Posterior cingulate gyrus (tissue), 11 donors: ENCODE measurements around the gene AQP12B.
A peak's percentile ranks its signal among the peaks of the same experiment; 100 is the strongest.
"Not testable (repeated sequence)": the region's sequence is repeated elsewhere in the genome, so short reads cannot be mapped to it uniquely, and the experiment has no call there.

Source experiments
- DNase-seq, 10 donors: peaks; one replicate each; pipeline versions ENCODE4 v3.0.0 to v3.0.0-alpha.2; 2020 to 2021; ENCODE audit warnings: mixed read lengths in 3 of 10
- intact Hi-C: fragments of 100-400 bp; cut with DNase I; formaldehyde crosslinking; loops from one replicate; pipeline ENCODE4 v1.15.1; 2023

Gene AQP12B

DNA sequence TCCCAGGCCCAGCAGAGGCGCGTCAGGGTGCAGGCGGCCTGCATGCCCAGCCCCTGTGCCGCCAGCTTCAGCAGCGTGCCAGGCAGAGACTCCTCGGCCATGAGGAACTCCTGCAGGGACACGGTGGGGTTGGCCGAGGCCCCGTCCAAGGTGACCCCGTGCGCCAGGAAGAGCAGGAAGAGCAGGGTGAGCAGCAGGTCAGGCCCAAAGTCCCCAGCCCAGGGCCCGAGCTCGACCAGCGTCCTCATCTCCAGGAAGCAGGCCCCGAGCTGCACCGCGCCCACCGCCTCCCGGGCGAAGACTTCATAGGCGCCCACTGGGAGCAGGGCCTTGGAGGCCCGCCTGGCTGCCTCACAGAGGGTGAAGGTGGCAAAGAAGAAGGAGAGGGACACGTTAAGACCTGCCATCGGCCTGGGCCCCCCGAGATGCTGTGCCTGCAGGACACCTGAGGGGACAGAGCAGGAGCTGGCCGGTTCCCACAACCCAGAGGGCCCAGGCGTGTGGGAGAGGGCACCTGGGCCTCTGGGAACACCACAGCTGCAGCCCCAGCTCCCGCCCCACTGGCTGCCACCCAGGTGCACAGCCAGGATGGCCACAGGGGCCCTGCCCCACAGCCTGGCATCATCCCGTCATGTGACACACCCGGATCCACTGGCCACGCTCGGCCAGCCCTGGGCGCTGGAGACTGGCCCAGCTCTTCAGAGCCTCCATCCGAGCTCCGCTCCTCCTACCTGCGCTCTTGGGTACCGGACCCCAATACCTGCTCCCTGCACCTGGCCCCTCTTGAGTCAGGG, at the start of gene AQP12B:
TSS of gene AQP12B (minus strand) at position 455 of the 794 bp plus-strand sequence. CDS start at position 407, 48 bp downstream.
- intact Hi-C loops: not testable (repeated sequence)
- DNase-seq: peak in 2 of 10 donors; percentile 66 to 80

GRCh38 chr2:240732184-240732583, 49.5 kb upstream of the AQP12B start:
- DNase-seq: no peak
- intact Hi-C loops: no loop called here

- DNase-seq: no peak
- intact Hi-C loops: no loop called here
These were observed 48.5 kb upstream of the AQP12B start for GRCh38 chr2:240731178-240731545.

DNA sequence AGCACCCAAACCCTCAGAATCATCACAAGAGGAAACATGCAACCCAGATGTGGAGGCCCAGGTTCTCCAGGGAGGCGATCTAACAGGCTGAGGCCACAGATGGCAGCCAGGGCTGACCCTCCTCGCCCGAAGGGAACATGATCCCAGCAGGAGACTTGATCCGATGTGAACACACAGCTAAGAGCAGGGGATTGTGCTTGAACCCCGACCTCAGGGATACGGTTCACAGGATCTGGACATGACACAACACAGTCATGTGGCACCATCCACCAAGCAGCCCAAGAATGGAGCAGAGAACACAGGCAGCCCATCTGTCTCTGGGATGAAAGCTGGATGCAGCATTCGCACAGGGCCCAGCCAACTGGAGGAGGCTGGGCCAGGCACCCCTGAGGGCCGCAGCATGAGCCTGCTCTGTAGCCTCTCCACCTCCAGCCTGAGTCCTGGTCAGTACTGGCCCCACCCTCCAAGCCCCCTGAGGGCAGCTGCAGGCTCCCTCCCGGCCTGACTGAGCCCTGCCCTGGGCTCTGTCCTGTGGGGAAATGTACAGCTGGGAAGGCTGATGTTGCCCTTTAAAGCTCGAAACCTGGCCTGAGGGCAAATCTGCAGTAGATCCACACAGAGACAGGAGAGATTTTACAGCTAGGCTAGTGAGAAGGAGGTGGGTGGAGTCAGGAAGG, 48.0 kb upstream of the AQP12B start:
- DNase-seq: no peak
- intact Hi-C loops: no loop called here

DNA sequence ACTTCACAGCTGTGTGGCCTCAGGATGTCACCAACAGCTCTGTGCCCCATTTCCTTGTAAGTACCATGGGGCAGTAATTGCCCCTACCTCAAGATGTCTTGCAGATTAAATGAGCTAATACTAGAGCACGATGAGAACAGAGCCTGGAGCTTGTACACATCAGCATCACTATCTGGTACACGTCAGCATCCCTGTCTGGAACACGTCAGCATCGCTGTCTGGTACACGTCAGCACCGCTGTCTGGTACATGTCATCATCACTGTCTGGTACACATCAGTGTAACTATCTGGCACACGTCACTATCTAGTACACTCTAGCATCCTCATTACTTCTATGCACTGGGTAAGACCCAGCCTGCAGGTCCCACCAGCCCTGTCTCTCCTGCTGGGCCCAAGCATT, 46.1 kb upstream of the AQP12B start:
- DNase-seq: no peak
- intact Hi-C loops: no loop called here

DNA sequence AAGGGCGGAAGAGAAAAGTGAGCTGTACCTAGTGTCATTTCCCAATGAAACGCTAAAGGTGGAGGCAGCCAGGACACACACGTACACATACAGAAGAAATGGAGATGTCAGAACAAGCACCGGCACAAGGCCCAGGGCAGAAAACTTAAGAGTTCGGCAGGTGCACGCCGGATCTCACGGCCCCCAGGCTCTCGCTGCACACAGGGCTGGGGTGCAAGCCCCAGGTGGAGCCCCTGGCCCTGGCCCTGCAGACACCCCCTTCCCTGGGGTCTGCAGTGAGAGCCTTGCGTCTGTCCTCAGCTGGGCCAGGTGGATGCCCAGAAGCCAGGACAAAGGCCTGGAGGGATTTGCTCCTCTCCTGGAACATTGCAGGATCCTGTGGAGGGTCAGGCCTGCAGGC, 45.7 kb upstream of the AQP12B start:
- intact Hi-C loops: no loop called here
- no peak for DNase-seq

DNA sequence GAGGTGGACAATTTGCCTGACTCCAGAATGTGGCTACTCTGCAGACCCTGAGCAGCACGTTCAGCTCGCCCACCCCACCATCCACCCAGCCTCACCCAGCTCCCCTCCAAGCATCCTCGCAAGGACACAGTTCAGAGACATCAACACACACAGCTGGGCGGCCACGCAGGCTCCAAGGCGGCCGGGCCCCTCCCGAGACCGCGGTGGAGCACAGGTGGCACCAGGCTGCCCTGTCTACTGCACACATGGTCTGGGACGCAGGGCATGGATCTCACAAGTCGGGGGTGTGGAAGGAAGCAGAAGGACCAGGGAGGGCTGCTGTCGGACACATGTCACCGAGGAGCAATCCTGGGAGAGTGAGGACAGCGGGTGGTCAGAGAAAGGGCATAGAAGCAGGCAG, 45.2 kb upstream of the AQP12B start:
- DNase-seq: no peak
- intact Hi-C loops: no loop called here

- intact Hi-C loops: no loop called here
- peak in 1 of 10 donors; percentile 83 for DNase-seq
These were observed 44.8 kb upstream of the AQP12B start for GRCh38 chr2:240727439-240727838.

DNA sequence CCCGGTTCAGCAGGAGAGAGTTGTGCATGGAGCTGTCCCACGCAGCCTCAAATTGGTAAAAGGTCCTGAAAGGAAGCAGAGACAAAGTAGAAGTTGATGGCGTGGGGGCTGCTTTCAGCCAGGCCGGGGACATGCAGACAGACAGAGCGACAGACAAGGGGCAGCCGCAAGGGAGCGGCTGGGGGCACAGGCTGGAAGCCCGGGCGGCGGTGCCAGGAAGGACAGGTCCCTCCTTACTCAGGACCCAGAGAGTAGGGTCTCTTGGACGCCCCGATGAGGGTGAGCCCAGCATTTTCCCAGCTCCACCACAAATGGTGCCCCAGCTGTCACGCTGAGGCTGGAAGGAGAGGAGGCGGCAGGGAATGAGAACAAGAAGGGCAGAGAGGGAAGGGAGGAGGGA, 44.2 kb upstream of the AQP12B start:
- no peak for DNase-seq
- intact Hi-C loops: no loop called here

DNA sequence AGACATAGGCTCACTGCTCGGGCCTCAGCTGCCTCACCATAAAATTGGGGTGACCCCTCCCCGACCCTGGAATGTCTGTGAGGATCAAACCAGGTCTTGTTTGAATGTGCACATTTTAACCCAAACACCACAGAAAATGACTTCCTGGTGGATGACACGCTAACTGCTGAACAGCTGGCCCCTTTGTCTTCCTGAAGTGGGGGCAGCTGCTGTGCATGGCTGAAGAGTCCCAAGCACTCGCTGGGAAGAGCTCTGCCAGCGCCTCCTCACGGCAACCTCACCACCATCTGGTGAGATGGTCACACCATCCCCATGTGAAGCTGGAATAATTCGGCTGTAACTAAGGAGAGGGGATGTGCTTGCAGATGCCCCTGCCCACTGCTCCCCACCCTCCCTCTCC, 43.0 kb upstream of the AQP12B start:
- DNase-seq: no peak
- intact Hi-C loops: no loop called here

GRCh38 chr2:240725266-240725665, 42.6 kb upstream of the AQP12B start:
- no peak for DNase-seq
- intact Hi-C loops: no loop called here

- intact Hi-C loops: no loop called here
- DNase-seq: no peak
These were observed 41.7 kb upstream of the AQP12B start for GRCh38 chr2:240724431-240724830.

DNA sequence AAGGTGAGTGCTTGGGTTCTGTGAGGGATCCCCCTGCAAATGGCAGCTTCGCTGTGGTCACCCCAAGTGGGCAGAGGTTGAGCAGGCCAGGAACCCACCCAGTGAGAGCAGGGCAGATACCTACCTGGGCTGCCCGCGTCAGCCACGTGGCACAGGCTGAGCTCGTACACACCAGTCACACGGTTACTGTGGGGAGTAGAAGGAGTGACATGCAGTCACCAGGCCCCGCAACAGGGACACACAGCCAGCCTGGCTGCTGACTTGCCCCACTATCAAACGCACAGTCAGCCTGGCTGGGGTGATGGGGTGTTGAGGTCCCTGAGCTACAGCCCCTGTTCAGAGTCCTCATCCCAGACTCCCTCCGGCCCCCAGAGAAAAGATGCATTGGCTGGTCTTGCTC, 41.2 kb upstream of the AQP12B start:
- DNase-seq: peak in 1 of 10 donors; percentile 58
- intact Hi-C loops: no loop called here

GRCh38 chr2:240722796-240723735, 40.4 kb upstream of the AQP12B start:
- peak in 1 of 10 donors; percentile 75 for DNase-seq
- intact Hi-C loops: no loop called here

DNA sequence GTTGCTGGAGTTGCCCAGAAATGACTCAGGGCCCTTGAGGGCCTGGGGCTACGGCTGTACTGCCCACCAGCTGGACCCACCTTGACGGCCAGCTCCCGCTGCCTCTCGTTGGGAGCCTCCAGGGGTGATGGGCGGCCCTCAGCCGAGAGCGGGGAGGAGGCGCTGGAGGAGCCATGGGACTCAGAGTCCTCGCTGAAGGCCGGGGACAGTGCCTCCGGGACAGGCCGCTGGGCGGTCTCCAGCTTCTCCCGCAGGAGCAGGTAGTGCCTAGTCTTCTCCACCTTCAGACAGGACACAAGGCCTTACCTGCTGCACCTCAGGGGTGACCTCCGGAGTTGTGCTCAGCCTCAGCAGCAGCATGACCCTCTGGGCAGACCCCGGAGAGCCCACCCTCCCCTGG, 39.7 kb upstream of the AQP12B start:
- peak in 1 of 10 donors; percentile 58 for DNase-seq
- intact Hi-C loops: no loop called here

DNA sequence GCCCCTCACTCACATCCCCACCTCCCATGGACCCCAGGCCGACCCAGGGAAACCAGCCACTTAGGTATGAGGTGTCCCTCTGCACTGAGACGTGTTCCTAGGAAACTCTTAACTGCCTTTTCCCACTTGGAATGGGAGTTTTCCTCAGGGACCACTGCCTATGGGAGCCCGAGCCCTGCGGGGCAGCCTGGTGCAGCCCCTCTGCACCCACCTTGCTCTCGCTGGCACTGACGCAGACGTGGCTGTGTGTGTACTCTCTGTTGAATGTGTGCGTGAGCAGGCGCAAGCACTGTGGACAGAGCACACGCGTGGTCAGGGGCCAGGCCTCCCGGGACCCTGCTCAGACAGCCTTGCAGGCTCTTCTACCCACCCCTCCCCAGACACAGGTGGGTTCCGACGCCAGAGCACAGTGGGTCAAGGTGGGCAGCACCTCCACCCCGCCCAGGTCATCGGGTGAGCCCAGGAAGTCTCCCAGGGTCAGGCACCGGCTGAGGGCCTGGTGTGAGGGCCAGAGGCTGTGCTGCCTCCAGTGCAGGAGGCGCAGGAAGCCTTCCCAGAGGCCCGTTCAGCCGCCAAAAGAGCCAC, 39.0 kb upstream of the AQP12B start:
- peak in 1 of 10 donors; percentile 55 for DNase-seq

DNA sequence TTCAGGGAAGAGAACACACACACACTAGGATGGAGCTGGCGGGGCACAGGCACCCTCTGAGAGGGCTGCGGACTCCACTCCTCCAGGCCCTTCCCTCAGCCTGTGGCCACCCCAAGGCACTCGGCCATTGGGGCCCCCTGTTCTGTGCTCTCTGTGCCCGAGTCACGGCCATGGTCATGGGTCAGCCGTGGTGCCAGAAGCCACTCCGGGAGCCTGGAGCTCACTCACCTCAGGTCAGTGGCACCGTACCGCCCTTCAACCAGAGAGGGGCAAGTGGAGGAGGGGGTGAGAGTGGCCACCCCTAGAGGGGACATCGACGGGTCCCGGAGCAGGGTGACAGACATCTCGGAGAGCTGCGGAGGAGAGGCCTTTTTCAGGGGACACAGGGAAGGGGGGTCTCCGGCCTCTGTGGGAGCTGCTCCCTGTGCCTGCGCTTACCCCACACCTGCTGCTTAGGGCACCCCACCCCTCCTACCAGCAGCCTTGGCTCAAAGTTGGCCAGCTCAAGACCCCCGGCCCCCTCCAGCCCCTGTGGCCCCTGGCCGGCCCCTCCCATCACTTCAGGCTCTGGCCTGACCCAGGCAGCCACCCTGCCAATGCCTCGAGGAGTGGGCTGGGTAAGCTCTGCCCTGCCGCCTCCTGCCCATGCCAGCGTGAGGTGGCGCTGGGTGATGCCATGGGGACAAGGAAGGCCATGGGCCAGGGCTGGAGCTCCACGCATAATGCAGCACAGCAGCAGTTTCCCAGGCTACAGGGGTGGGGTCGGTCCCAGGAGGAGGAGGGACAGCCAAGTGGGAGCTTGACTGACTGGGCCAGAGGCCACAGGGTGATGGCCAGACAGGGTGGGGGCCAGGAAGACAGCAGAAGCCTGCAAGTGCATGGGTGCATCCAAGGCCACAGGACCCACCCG, 38.3 kb upstream of the AQP12B start:
- intact Hi-C loops: no loop called here
- peak in 3 of 10 donors; percentile 31 to 72 (median 58) for DNase-seq

More for the DNA sequence above, 39.0 kb upstream of the AQP12B start:
- intact Hi-C loops: no loop called here

GRCh38 chr2:240719676-240720545, 37.2 kb upstream of the AQP12B start:
- intact Hi-C loops: no loop called here
- DNase-seq: peak in 3 of 10 donors; percentile 64 to 73 (median 68)
